ENCODE results near the gene CDKL4. TPM values are rescaled to one million over a fixed set of nuclear protein-coding genes. Genes with fewer than 3 reads are reported as not detected.
"Not testable (repeated sequence)": the region's sequence is repeated elsewhere in the genome, so short reads cannot be mapped to it uniquely, and the experiment has no call there.

CDKL4 gene
- total RNA-seq, 1 donor from 2014 or later: 14.7 TPM

DNA sequence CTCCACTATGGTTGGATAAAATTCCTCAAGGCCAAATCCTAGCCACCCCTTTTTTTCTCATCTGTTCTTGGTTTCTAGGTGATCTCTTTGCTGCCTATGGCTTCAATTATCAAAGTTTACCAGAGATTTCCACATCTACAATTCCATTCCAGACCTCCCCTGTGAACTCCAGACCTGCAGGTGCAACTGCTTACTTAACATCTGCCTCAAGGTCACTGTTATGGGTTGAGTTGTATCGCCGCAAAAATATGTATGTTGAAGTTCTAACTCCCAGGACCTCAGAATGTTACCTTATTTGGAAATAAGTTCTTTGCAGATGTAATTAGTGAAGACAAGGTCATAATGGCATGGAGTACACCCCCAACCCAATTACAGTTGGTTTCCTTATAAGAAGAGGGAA is 62.5 kb downstream of the CDKL4 start:
- DNase-seq (ENCODE audit: low spot score in 2 of 2): no peak
- FAIRE-seq: no peak

DNA sequence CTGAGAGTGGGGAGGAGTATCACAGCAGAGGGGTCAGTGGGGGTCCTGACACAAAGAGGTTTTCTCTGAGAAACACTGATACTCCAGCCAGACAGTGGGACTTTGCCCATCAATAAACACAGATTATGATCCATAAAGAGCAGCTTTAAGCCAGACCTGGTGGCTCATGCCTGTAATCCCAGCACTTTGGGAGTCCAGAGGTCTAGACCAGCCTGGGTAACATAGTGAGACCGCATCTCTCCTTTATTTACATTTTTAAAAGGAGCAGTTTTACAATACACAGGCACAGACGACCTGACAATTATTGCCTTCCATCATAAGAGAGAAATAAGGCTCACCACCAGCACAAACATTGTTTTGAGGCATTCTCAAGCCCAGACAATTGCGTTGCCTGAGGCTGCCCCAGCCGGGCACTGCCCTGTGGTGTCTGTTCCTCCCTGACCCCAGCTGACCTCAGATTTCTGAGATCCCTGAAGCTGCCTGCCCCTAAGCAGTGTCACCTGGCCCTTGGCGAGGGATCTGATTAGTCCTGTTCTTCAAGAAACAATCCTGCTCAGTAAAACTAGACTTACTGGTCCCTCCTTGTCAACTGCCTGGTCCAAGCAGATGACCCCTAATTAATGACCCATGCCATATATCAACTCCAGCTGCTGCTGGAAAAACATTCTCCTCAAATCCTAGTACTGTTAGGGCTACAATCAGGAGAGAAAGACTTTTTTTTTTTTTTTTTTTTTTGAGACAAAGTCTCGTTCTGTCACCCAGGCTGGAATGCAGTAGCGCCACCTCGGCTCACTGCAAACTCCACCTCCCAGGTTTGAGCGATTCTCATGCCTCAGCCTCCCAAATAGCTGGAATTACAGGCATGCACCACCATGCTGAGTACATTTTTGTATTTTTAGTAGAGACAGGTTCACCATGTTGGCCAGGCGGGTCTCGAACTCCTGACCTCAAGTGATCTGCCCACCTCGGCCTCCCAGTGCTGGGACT is 63.5 kb downstream of the CDKL4 start:
- FAIRE-seq (no peak), DNase-seq (ENCODE audit: low spot score in 2 of 2) (no peak)

DNA sequence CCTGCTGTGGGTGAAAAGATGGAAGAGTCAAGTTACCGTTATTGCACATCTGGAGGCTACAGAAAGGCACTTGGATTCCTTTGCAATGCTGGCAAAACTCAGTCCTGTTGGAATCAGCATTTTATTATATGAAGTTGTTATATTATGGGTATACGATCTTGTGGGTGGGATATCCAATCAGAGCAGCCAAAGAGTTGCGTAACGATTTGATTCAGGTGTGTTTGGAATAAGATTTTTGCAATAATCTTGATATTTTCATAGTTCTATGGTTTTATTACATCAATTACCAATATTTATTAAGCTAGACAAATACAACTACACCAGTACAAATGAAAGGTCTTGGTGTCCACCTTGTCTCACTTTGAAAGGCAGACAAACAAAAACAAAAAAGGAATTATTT is 65.0 kb downstream of the CDKL4 start:
- FAIRE-seq (no peak), DNase-seq (ENCODE audit: low spot score in 2 of 2) (no peak)

DNA sequence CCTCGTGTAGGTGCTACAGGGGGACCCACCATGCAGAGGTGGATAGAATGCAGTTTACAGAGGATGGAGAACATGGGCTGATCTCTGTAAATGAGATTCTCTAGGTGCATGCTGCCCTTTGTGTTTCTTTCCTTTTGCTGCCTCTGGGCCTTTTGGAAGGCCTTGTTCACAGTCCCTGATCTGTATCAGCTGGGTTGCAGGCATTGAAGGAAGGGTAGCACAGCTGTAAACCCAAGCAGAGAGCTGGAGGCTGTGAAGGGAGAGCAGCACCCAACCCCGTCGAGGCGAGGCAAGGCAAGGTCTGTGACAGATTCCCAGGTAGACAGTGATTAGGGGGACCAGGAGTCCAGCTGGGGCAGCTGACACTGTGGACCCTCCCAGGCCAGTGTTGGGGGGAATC is 66.8 kb downstream of the CDKL4 start:
- DNase-seq (ENCODE audit: low spot score in 2 of 2) (no peak), FAIRE-seq (no peak)

DNA sequence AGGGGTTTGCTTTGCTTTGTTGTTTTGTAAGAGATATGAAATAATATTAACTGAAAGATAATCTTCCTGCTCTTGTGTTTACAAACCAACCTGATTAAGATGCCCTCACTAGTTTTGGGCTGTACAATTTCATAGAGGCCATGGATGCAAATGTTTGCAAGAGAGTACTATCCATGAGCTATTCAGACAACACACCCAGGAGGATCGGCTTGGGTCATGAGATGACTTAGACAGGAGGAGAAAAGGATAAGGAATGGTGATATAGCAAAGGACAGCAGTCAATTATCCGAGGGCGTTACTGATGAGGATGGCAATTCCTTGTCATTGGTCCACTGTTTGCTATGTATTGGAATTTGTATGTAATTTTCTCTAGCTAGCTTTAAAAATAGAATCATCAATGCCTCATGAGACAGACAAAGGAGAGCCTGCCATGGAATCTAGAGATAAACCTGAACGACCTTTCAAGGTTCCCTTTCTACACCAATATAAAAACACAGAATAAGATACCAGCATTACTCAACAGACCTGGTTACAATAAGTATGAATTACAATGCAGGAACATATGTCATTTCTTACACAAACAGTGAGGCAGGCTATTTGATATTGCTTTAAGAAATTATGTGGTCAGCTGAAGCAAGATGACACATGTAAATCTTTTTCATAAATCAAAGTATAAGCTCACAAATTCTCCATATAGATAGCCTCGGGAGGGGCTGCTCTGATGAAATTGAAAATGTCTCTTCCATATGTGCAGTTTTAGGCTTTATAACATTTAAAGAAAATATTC is 68.6 kb downstream of the CDKL4 start:
- DNase-seq (ENCODE audit: low spot score in 2 of 2) (no peak), FAIRE-seq (no peak)

DNA sequence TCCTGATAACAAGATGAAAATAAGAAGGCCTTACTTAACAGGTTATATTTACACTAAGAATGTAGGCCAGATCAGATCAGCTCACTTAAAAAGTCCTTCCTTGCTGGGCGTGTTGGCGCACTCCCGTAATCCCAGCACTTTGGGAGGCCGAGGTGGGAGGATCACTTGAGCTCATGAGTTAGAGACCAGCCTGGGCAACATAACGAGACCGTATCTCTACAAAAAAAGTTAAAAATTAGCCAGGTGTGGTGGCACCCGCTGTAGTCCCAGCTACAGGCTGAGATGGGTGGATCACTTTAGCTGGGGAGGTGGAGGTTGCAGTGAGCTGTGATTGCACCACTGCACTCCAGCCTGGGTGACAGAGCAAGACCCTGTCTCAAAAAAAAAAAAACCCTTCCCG is 69.7 kb downstream of the CDKL4 start:
- no peak for FAIRE-seq

DNA sequence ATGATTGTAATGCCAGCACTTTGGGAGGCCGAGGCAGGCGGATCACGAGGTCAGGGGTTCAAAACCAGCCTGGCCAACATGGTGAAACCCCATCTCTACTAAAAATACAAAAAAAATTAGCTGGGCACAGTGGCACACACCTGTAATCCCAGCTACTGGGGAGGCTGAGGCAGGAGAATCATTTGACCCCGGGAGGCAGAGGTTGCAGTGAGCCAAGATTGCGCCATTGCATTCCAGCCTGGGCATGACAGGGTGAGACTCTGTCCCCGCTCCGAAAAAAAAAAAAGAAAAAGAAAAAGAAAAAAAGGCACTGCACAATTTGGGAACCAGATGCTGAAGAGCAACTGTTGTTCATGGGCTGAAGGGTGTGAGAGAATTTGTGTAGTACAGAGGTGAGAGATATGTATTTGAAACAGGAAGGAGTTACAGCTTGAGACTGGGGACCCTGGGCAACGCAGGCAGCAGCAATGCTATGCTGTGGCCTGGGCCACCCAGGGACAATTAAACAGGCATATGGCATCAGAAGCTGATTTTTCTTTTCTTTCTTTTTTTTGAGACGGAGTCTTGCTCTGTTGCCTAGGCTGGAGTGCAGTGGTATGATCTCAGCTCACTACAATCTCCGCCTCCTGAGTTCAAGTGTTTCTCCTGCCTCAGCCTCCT is 71.6 kb downstream of the CDKL4 start:
- DNase-seq (ENCODE audit: low spot score in 2 of 2); FAIRE-seq: not testable (repeated sequence)

More for the DNA sequence above, 69.7 kb downstream of the CDKL4 start:
- DNase-seq (ENCODE audit: low spot score in 2 of 2): no peak

DNA sequence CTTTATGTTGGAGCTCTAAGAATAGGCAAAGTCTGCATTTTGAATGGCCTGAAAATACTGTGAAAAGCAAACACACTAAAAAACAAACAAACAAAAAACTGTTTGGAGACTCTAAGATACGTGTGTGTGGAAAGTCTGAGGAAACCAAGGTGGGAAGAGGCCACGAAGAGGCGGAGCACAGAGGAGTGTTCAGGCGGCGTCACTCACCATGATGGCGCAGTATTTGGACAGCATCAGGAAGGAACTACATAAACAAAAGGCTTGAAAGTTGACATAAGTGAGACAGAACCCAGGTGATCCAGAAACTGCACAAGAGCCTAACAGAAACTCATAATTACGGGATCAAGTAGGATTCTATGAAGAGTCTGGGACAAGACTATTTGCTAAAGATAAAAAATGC is 72.1 kb downstream of the CDKL4 start:
- DNase-seq (ENCODE audit: low spot score in 2 of 2) (no peak), FAIRE-seq (no peak)

DNA sequence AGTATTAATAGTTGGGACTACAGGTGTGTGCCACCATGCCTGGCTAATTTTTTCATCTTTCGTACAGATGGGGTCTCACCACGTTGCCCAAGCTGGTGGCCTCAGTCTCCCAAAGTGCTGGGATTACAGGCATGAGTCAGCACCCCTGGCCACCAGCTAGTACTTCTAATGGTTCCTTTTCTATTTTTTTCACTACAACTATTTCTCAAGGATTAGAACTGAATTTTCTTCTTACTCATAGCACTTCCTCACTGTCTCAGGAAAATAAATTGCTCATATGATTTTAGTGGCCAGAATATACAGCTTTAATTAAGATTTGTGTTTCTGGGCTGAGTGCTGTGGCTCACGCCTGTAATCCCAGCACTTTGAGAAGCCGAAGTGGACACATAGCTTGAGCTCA is 79.7 kb downstream of the CDKL4 start:
- FAIRE-seq: no peak
- DNase-seq (ENCODE audit: low spot score in 2 of 2): no peak

DNA sequence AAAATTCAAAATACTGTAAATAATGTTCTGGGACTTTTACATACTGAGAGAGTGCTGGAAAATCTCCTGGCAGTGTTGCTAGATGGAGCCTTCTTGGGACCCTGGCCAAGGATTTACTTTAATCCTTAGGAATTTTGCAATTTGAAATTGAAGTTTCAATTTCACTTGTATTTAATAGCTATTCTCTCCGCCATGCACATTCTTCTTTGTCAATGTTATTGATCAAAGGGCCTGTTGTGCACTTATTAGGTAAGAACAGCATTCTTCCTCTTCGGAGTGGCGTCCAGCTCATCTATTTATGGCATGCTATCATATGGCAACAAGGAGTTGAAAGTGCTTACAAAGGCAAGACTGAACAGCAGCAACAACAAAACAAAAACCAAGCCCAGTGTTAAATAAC is 82.8 kb downstream of the CDKL4 start:
- FAIRE-seq: no peak
- DNase-seq (ENCODE audit: low spot score in 2 of 2): no peak

DNA sequence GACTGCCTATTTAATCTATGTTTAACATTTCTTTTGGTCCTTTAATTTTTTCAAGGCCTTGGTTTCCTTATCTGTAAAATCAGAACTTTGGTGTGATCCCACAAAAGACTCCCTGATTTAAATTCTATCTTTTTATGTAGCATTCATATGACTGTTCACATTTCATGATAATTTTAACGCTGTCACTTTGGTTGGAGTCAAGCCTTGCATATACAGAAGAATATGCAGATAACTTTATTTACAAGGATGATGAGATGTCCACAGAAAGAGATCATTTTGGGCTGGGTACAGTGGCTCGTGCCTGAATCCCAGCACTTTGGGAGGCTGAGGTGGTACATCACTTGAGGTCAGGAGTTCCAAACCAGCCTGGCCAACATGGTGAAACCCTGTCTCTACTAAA is 84.5 kb downstream of the CDKL4 start:
- FAIRE-seq: no peak

DNA sequence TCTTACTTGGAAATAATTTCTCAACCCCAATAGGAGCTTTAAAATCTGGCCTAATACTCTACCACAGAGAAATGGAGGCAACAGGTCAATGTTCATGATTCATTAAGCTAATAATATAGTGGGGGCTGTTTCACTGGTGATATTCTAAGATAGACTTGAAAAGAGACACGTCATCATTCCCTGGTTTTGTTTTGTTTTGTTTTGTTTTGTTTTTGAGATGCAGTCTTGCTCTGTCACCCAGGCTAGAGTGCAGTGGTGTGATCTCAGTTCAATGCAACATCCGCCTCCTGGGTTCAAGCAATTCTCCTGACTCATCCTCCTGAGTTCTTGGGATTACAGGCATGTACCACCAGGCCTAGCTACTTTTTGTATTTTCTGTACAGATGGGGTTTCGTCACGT is 85.4 kb downstream of the CDKL4 start:
- FAIRE-seq (no peak), DNase-seq (ENCODE audit: low spot score in 2 of 2) (no peak)

More for the DNA sequence above, 84.5 kb downstream of the CDKL4 start:
- DNase-seq (ENCODE audit: low spot score in 2 of 2): no peak

DNA sequence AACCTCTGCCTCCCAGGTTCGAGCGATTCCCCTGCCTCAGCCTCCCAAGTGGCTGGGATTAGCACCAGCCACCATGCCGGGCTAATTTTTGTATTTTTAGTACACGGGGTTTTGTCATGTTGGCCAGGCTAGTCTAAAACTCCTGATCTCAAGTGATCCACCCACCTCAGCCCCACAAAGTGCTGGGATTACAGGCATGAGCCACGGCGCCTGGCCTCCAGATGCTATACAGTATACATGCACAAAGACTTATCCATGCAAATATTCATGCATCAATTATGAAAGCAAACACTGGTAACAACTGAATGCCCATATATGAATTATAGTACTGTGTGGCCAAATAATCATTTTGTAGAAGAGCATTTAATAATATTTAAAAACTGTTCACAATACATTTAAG is 86.9 kb downstream of the CDKL4 start:
- FAIRE-seq: no peak

DNA sequence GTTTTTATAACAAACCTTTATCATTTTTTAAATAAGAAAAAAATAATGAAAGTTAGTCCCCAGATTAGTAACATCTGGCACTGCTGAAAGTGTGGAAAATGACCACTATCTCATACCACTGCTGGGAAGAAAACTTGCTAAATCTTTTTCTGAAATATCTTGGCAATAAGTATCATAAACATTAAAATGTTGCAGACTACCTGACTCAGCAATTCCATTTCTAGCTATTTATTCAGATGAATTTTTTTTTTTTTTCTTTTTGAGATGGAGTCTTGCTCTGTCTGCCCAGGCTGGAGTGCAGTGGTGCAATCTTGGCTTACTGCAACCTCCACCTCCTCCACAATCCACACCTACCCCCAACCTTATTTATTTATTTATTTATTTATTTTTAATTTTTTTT is 87.7 kb downstream of the CDKL4 start:
- FAIRE-seq (no peak), DNase-seq (ENCODE audit: low spot score in 2 of 2) (no peak)

More for the DNA sequence above, 86.9 kb downstream of the CDKL4 start:
- DNase-seq (ENCODE audit: low spot score in 2 of 2): no peak

DNA sequence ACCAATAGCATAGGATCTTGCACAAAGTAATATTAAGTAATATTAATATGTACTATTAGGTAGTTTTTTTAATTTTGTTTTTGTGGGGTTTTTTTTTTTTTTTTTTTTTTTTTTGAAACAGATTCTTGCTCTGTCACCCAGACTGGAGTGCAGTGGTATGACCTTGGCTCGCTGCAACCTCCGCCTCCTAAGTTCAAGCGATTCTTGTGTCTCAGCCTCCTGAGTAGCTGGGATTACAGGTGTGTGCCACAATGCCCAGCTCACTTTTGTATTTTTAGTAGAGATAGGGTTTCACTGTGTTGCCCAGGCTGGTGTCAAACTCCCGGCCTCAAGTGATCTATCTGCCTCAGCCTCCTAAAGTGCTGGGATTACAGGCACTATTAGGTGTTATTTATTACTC is 88.2 kb downstream of the CDKL4 start:
- not testable (repeated sequence) for DNase-seq (ENCODE audit: low spot score in 2 of 2)

DNA sequence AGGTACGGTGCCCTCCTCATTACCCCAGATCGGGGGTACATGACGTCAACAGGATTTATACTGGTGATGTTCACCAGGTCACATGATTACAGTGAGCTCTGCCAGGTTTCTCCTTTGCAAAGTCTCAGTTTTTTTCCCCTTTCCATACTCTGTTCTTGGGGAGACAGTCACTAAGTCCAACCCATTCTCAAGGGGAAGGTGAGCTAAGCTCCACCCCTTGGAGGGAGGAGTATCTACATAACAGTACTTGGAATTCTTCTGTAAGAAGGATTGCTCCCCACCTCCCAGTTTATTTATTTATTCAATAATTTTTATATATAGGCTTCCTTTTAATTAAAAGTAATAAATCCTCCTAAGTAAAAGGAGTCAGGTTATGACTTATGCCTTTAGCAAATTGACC is 88.8 kb downstream of the CDKL4 start:
- no peak for DNase-seq (ENCODE audit: low spot score in 2 of 2)
- no peak for FAIRE-seq

More for the DNA sequence above, 88.2 kb downstream of the CDKL4 start:
- not testable (repeated sequence) for FAIRE-seq

DNA sequence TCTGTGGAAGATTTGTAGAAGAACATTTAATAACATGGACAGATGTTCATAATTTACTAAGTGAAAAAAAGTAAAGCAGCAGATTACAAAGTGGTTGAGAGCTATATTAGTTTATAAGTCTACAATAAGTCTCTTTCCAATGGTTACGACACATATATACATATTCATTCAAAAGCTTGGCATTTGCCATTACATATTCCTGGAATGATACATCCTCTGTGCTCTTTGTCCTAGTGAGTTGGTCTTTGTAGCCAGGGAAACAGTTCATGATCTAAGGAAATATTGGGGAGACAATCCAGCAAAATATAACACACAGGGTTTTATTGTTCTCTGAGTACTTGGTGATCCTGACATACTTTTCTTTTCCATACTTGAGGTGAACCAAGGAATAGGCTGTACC is 90.5 kb downstream of the CDKL4 start:
- FAIRE-seq (no peak), DNase-seq (ENCODE audit: low spot score in 2 of 2) (no peak)

DNA sequence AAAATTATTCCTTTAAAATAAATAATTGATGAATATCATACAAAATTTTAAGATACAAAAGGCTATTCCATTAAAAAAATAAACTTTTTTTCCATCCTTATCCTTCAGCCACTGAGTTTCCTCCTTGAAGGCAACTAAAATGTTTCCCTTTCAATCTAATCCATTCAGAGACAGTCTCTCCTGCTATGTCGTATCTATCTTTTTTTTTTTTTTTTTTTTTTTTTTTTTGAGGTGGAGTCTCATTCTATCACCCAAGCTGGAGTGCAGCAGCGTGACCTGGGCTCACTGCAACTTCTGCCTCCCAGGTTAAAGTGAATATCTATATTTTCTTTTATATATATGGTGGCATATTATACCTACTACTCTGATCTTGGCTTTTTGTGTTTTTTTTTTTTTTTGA is 91.3 kb downstream of the CDKL4 start:
- FAIRE-seq: no peak
- DNase-seq (ENCODE audit: low spot score in 2 of 2): no peak

DNA sequence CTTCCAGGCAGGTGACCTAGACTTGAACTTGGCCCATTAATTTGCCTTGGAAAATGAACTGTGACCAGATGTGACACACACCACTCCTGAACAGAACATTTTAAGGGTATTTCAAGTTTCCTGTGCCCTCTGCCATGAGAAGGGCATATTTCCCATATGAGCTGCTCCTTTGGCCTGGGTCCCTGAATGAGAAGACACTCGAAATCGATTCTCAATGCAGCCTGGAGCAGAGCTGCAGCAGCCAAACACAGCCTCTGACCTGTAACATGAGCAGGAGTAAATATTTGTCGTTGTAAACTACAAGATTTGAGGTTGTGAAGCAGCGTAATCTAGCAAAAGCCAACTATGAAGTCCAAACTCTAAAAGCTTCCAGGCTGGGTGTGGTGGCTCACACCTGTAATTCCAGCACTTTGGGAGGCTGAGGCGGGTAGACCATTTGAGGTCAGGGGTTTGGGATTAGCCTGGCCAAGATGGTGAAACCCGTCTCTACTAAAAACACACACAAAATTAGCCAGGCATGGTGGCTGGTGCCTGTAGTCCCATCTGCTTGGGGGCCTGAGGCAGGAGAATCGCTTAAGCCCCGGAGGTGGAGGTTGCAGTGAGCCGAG is 92.8 kb downstream of the CDKL4 start:
- DNase-seq (ENCODE audit: low spot score in 2 of 2) (no peak), FAIRE-seq (no peak)

DNA sequence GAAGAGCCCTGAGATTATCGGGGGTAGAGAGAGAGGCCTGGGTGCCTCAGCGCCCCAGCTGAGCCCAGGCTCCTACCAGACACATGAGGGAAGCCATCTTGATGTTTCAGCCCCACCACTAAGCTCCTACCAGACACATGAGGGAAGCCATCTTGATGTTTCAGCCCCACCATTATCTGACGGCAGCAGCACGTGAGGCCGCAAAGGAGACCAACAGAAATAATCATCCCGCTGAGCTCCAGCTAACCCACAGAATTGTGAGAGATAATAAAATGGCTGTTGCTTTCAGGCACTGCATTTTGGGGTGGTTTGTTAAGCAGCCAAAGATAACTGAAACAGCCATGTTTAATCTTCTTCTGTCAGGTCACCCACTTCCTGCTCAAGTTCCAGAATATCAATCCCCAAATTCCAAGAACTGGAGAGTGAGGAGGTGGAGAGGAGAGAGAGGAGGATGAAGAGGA is 93.6 kb downstream of the CDKL4 start:
- FAIRE-seq (no peak), DNase-seq (ENCODE audit: low spot score in 2 of 2) (no peak)
